ENCODE results near the gene TLX2.

- TF ChIP-seq EGR1 (IDR thresholded peaks at IDR 0.05; ENCODE audit: low read depth in 2 of 2) (no peak), YY1 (IDR thresholded peaks at IDR 0.05) (no peak), TAF1 (conservative IDR thresholded peaks at IDR 0.05) (no peak), GABPA (IDR thresholded peaks at IDR 0.05 in 1 of 2, conservative IDR thresholded peaks at IDR 0.05 in 1 of 2) (no peak), CTCF (IDR thresholded peaks at IDR 0.05; ENCODE audit: low read depth, low read length, missing input control) (no peak), ZBTB33 (IDR thresholded peaks at IDR 0.05) (no peak), REST (IDR thresholded peaks at IDR 0.05) (no peak), FOXA1 (IDR thresholded peaks at IDR 0.05) (no peak), SP1 (IDR thresholded peaks at IDR 0.05) (no peak)
Observed at GRCh38 chr2:74513605-74514367, 464 bp upstream of the TLX2 start.

Measured in liver (tissue), 3 donors.